ENCODE measurements around the gene DYNC1H1. TPM values are rescaled to one million over a fixed set of nuclear protein-coding genes. Genes with fewer than 3 reads are reported as not detected.

DYNC1H1 gene
- total RNA-seq, 1 donor from 2014 or later, result 783 TPM

- DNase-seq (ENCODE audit: low read depth), result no peak
- no peak for TF ChIP-seq CTCF (IDR thresholded peaks at IDR 0.05; ENCODE audit: insufficient read depth, low read length, poor library complexity, severe bottlenecking)
- Histone ChIP-seq H3K27me3 (ENCODE audit: control insufficient read depth, insufficient read depth, low read length) (peaks cover 6% of the 10 kb centered on the region), H3K36me3 (ENCODE audit: control insufficient read depth, insufficient read depth, low read length) (peaks cover 3% of the 10 kb centered on the region), H3K4me3 (ENCODE audit: low read depth, low read length) (no peak overlapping the region)
Observed at GRCh38 chr14:101933209-101933608, 31.2 kb upstream of the DYNC1H1 start.

GRCh38 chr14:101934601-101935150 is 29.7 kb upstream of the DYNC1H1 start:
- TF ChIP-seq CTCF (IDR thresholded peaks at IDR 0.05; ENCODE audit: insufficient read depth, low read length, poor library complexity, severe bottlenecking), result no peak
- Histone ChIP-seq H3K36me3 (ENCODE audit: control insufficient read depth, insufficient read depth, low read length) (no peaks in the 10 kb centered on the region), H3K27me3 (ENCODE audit: control insufficient read depth, insufficient read depth, low read length) (peaks cover 6% of the 10 kb centered on the region), H3K4me3 (ENCODE audit: low read depth, low read length) (no peak overlapping the region)
- no peak for DNase-seq (ENCODE audit: low read depth)

GRCh38 chr14:101937926-101938767 is 26.2 kb upstream of the DYNC1H1 start:
- no peak for TF ChIP-seq CTCF (IDR thresholded peaks at IDR 0.05; ENCODE audit: insufficient read depth, low read length, poor library complexity, severe bottlenecking)
- no peaks in the 10 kb centered on the region for H3K36me3 ChIP-seq (ENCODE audit: control insufficient read depth, insufficient read depth, low read length)
- peaks cover 7% of the 10 kb centered on the region for H3K27me3 ChIP-seq (ENCODE audit: control insufficient read depth, insufficient read depth, low read length)
- no peak for DNase-seq (ENCODE audit: low read depth)
- no peak overlapping the region for H3K4me3 ChIP-seq (ENCODE audit: low read depth, low read length)

GRCh38 chr14:101939646-101940170 is 24.7 kb upstream of the DYNC1H1 start:
- no peak for TF ChIP-seq CTCF (IDR thresholded peaks at IDR 0.05; ENCODE audit: insufficient read depth, low read length, poor library complexity, severe bottlenecking)
- Histone ChIP-seq H3K4me3 (ENCODE audit: low read depth, low read length) (no peak overlapping the region), H3K27me3 (ENCODE audit: control insufficient read depth, insufficient read depth, low read length) (peaks cover 2% of the 10 kb centered on the region), H3K36me3 (ENCODE audit: control insufficient read depth, insufficient read depth, low read length) (no peaks in the 10 kb centered on the region)
- DNase-seq (ENCODE audit: low read depth), result no peak

GRCh38 chr14:101944451-101944850 is 19.9 kb upstream of the DYNC1H1 start:
- TF ChIP-seq CTCF (IDR thresholded peaks at IDR 0.05; ENCODE audit: insufficient read depth, low read length, poor library complexity, severe bottlenecking), result no peak
- DNase-seq (ENCODE audit: low read depth), result no peak
- Histone ChIP-seq H3K36me3 (ENCODE audit: control insufficient read depth, insufficient read depth, low read length) (no peaks in the 10 kb centered on the region), H3K4me3 (ENCODE audit: low read depth, low read length) (no peak overlapping the region), H3K27me3 (ENCODE audit: control insufficient read depth, insufficient read depth, low read length) (peaks cover 2% of the 10 kb centered on the region)
